HepG2 (cell line): Measurements from ENCODE around the gene ATRNL1. TPM values are rescaled to one million over a fixed set of nuclear protein-coding genes. Genes with fewer than 3 reads are reported as not detected.

ENCODE experiments used
- ATAC-seq: fragments of 200-7000 bp; cut with Tn5 transposase; 3 replicates; pipeline ENCODE4 v1.9.1; 2020; ENCODE audit warnings: mild to moderate bottlenecking, moderate library complexity
- BruUV-seq: library from RNA; stranded (reverse); fragments of 400-500 nt; replicated peaks from 2 replicates; lab custom pipeline; 2021; lab: Mats Ljungman, UMichigan
- CTCF ChIA-PET: fragments of 300-600 bp; formaldehyde crosslinking; extraction: SDS; loops from one replicate; lab custom pipeline; 2021; ENCODE audit warnings: low total read pairs, inconsistent platforms, low intra/inter-chr PET ratio; lab: Yijun Ruan, JAX
- POLR2A ChIA-PET: fragments of 350-600 bp; sonication (Branson Sonifier 250); formaldehyde crosslinking; loops from one replicate; lab custom pipeline; 2020; ENCODE audit warnings: antibody characterized with exemption, inconsistent platforms; lab: Yijun Ruan, JAX
- DNase-seq: peaks from one replicate; pipeline ENCODE4 v3.0.0-alpha.2; 2015; ENCODE audit warnings: low spot score
- FAIRE-seq: peaks from 3 replicates; lab custom pipeline; 2011; peaks lifted over from hg19 to GRCh38; lab: Jason Lieb, UNC
- H2AFZ ChIP-seq: one replicate; pipeline ENCODE4 v1.6.1; 2011; ENCODE audit warnings: low read length, inconsistent platforms
- H3K27ac ChIP-seq: fragments of 300-600 bp; 3 replicates; pipeline ENCODE4 v1.8.0; 2011; ENCODE audit warnings: mixed run types, mild to moderate bottlenecking, mixed read lengths, low read length, inconsistent platforms; ENCODE audit not compliant: insufficient read depth; ENCODE audit errors: extremely low read length
- H3K27me3 ChIP-seq, 2 experiments: fragments of 200-600 bp in 1 of 2; 2 replicates in 1 of 2; 3 replicates in 1 of 2; pipeline versions ENCODE4 v1.6.0 to v1.8.0; 2011; ENCODE audit warnings: low read length in 2 of 2, mild to moderate bottlenecking in 2 of 2, moderate library complexity in 2 of 2, inconsistent platforms in 1 of 2; ENCODE audit not compliant: insufficient read depth in 2 of 2, control insufficient read depth in 1 of 2
- H3K36me3 ChIP-seq, 2 experiments: fragments of 200-600 bp in 1 of 2; replicated peaks in 1 of 2; 2 replicates in 1 of 2; 3 replicates in 1 of 2; pipeline versions ENCODE4 v1.5.1 to v1.8.0; 2011; ENCODE audit warnings: low read length in 2 of 2, inconsistent platforms in 1 of 2; ENCODE audit not compliant: insufficient read depth in 2 of 2, control insufficient read depth in 1 of 2
- H3K4me1 ChIP-seq: 2 replicates; pipeline ENCODE4 v1.5.1; 2012; ENCODE audit warnings: low read length, inconsistent platforms; ENCODE audit not compliant: insufficient read depth
- H3K4me2 ChIP-seq: 2 replicates; pipeline ENCODE4 v1.6.0; 2011; ENCODE audit warnings: low read depth, low read length, inconsistent platforms
- H3K4me3 ChIP-seq, 3 experiments: fragments of 200-600 bp in 1 of 3; sonication (generic), shearing (Covaris generic) in 1 of 3; replicated peaks in 1 of 3; 2 replicates each; pipeline ENCODE4 v1.5.1; 2011 to 2016; ENCODE audit warnings: low read length in 3 of 3, inconsistent platforms in 2 of 3, low read depth in 2 of 3, mild to moderate bottlenecking in 2 of 3, control low read depth in 1 of 3, mixed read lengths in 1 of 3; ENCODE audit not compliant: insufficient read depth in 1 of 3
- H3K79me2 ChIP-seq: one replicate; pipeline ENCODE4 v1.6.1; 2011; ENCODE audit warnings: low read length, inconsistent platforms; ENCODE audit not compliant: insufficient read depth
- H3K9ac ChIP-seq: 2 replicates; pipeline ENCODE4 v1.6.0; 2011; ENCODE audit warnings: mild to moderate bottlenecking, low read depth, low read length, inconsistent platforms; ENCODE audit not compliant: insufficient read depth
- H3K9me3 ChIP-seq: 2 replicates; pipeline ENCODE4 v1.5.1; 2012; ENCODE audit warnings: mild to moderate bottlenecking, low read length
- H4K20me1 ChIP-seq: 2 replicates; pipeline ENCODE4 v1.6.0; 2011; ENCODE audit warnings: inconsistent platforms, mild to moderate bottlenecking, low read length, moderate library complexity; ENCODE audit not compliant: insufficient read depth
- ELF1 ChIP-seq: sonication (generic); formaldehyde crosslinking; IDR thresholded peaks from 2 replicates; pipeline ENCODE4 v1.4.0; 2020; ENCODE audit warnings: missing genetic modification reagents
- ESRRA ChIP-seq: sonication (generic); formaldehyde crosslinking; IDR thresholded peaks from 2 replicates; pipeline ENCODE4 v1.5.1; 2020; ENCODE audit warnings: mild to moderate bottlenecking, low read depth, missing genetic modification reagents
- SALL2 ChIP-seq: sonication (generic); formaldehyde crosslinking; IDR thresholded peaks from 2 replicates; pipeline ENCODE4 v1.8.1; 2023; ENCODE audit warnings: mild to moderate bottlenecking, missing genetic modification reagents, inconsistent platforms
- SIN3B ChIP-seq: fragments of 150-350 bp; IDR thresholded peaks from 2 replicates; pipeline ENCODE4 v1.6.1; 2014; ENCODE audit warnings: low read length
- TBP ChIP-seq: sonication (generic); formaldehyde crosslinking; IDR thresholded peaks from 2 replicates; pipeline ENCODE4 v1.5.0; 2020; ENCODE audit warnings: missing genetic modification reagents
- WGBS: methylation state at CpG from one replicate; pipeline ENCODE4 v1.1.6; 2017; ENCODE audit warnings: low lambda C conversion rate; 5-methylcytosine and 5-hydroxymethylcytosine counted together
- in situ Hi-C: cut with HindIII; loops from 2 replicates; pipeline ENCODE4 v1.10.0; 2017; ENCODE audit warnings: low pct_unique_long_range_greater_than_20kb; ENCODE audit not compliant: extremely low pct_ligation_motif_present
- intact Hi-C: fragments of 100-400 bp; cut with micrococcal nuclease; formaldehyde crosslinking; loops from one replicate; pipeline ENCODE4 v1.10.0; 2022; ENCODE audit not compliant: unreplicated experiment
- polyA plus RNA-seq, 8 experiments: library from polyadenylated mRNA; depleted of rRNA in 3 of 8; stranded (reverse) in 7 of 8; unstranded in 1 of 8; fragments of >200 nt; fragmentation: Illumina TruSeq in 4 of 8; extraction: Trizol in 4 of 8; gene quantifications; 2 replicates each; pipeline versions ENCODE4 v1.2.1 to v1.2.3, GENCODE V29; 2011 to 2016; ENCODE audit warnings: low read depth in 4 of 8, missing spikeins in 1 of 8, mixed read lengths in 1 of 8; ENCODE audit not compliant: insufficient read depth in 1 of 8
- total RNA-seq, 5 experiments: library from RNA; depleted of rRNA; stranded (reverse); fragments of >200 nt; fragmentation: Illumina TruSeq; extraction: Trizol; gene quantifications; 2 replicates each; pipeline ENCODE4 v1.2.3, GENCODE V29; 2016; ENCODE audit warnings: low read depth in 1 of 5
- TF ChIP-seq, protein P1 (sequence below): sonication (generic); formaldehyde crosslinking; IDR thresholded peaks from 2 replicates; pipeline ENCODE4 v1.5.0; 2020; ENCODE audit warnings: missing genetic modification reagents, mild to moderate bottlenecking, borderline replicate concordance
- TF ChIP-seq, protein P2 (sequence below): sonication (generic); formaldehyde crosslinking; conservative IDR thresholded peaks from 2 replicates; pipeline ENCODE4 v1.8.1; 2023; ENCODE audit warnings: missing genetic modification reagents
- TF ChIP-seq, protein P3 (sequence below): sonication (generic); formaldehyde crosslinking; IDR thresholded peaks from 2 replicates; pipeline ENCODE4 v1.4.0; 2020; ENCODE audit warnings: low read depth, missing genetic modification reagents
- TF ChIP-seq, protein P4 (sequence below): sonication (generic); formaldehyde crosslinking; IDR thresholded peaks from 2 replicates; pipeline ENCODE4 v1.4.0; 2020; ENCODE audit warnings: mild to moderate bottlenecking, missing genetic modification reagents

The ATRNL1 gene
- total and polyA plus RNA-seq, 2 of the 13 experiments (the other 11 are each of a cell fraction or from before 2014, with no cell fraction given) = 0.04 TPM; not detected in 1

DNA sequence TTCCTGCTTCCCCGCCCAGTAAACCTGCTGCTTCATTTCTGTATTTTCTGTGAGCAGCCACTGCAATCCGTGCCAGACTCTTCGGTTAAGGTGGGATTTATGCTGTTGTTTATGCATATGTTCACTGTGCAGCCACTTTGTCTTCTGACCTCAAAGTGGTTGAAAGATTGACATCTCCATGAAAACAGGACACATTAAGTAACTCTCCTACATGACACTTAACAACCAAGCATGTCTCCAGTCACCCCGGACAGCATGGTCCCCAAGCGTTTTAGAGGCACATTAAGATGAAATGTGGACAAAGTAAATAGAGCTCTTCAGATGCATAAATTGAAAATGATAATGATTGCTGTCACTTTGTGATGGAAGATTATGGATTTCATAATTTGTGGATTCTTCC lies 758.5 kb downstream of the ATRNL1 start:
- FAIRE-seq (no peak), ATAC-seq (no peak), DNase-seq (no peak)
- no peaks in the 10 kb centered on the region for H3K79me2 ChIP-seq
- H3K4me1 ChIP-seq = no peaks in the 10 kb centered on the region
- H4K20me1 ChIP-seq = no peaks in the 10 kb centered on the region
- no peaks in the 10 kb centered on the region for H3K9me3 ChIP-seq
- H2AFZ ChIP-seq = no peak overlapping the region
- ChIA-PET CTCF (no interaction called here), POLR2A (no interaction called here)
- no peak overlapping the region for H3K27ac ChIP-seq
- in situ Hi-C loops = no loop called here
- H3K36me3 ChIP-seq = no peaks in the 10 kb centered on the region
- H3K4me3 ChIP-seq = no peak overlapping the region
- WGBS = 16% methylated on average over 5 of the region's 5 CpGs
- H3K27me3 ChIP-seq = no peaks in the 10 kb centered on the region
- no peak overlapping the region for H3K4me2 ChIP-seq
- BruUV-seq = no TSS peak
- intact Hi-C loops = no loop called here
- H3K9ac ChIP-seq = no peak overlapping the region
- TF ChIP-seq SIN3B (no peak), TBP (no peak), ELF1 (CRISPR knock-in tag) (no peak)
- TF ChIP-seq, protein P1, sequence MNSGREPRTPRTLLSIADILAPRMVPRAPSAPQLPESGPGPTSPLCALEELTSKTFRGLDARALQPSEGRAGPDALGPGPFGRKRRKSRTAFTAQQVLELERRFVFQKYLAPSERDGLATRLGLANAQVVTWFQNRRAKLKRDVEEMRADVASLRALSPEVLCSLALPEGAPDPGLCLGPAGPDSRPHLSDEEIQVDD (CRISPR knock-in tag) = no peak
- TF ChIP-seq, protein P2, sequence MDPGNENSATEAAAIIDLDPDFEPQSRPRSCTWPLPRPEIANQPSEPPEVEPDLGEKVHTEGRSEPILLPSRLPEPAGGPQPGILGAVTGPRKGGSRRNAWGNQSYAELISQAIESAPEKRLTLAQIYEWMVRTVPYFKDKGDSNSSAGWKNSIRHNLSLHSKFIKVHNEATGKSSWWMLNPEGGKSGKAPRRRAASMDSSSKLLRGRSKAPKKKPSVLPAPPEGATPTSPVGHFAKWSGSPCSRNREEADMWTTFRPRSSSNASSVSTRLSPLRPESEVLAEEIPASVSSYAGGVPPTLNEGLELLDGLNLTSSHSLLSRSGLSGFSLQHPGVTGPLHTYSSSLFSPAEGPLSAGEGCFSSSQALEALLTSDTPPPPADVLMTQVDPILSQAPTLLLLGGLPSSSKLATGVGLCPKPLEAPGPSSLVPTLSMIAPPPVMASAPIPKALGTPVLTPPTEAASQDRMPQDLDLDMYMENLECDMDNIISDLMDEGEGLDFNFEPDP (CRISPR knock-in tag) = no peak

DNA sequence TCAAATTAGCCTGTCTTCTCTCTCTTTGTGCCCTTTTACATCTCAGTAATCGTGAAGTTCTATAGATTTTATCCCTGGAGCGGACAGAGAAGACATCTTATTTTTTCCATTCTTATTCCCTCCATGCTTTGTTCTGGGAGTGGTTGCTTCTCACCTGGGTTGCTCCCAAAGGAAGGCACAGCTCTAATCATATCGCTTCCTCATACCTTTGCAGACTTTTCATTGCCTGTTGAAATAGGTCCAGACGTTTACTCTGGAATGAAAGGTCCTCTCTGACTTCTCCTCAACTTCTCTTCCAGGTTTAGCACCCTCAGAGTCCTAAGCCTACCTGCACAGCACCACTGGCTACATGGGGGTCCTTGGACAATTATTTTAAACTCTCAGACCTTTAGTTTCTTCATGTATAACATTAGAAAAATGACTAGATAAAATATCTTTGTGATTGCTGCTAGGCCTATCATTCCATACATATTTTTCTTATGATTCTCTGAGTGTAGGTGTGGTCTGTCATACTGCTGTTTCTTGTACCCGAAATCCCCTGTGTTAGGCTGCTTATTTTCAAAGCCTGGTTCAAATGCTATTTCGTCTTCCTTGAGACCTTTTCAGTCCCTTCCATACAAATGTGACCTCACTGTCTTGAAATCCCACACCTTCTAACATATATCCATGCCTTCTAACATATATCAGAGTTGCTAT lies 761.7 kb downstream of the ATRNL1 start:
- ATAC-seq = no peak
- ChIA-PET CTCF (no interaction called here), POLR2A (no interaction called here)
- Histone ChIP-seq H2AFZ (no peak overlapping the region), H3K4me3 (no peak overlapping the region), H3K79me2 (no peaks in the 10 kb centered on the region), H3K4me2 (no peak overlapping the region), H3K36me3 (no peaks in the 10 kb centered on the region), H4K20me1 (no peaks in the 10 kb centered on the region), H3K4me1 (no peaks in the 10 kb centered on the region), H3K27ac (no peak overlapping the region), H3K9ac (no peak overlapping the region), H3K27me3 (no peaks in the 10 kb centered on the region), H3K9me3 (no peaks in the 10 kb centered on the region)
- FAIRE-seq = no peak
- intact Hi-C loops (no loop called here), in situ Hi-C loops (no loop called here)
- no TSS peak for BruUV-seq
- DNase-seq = no peak
- WGBS = 10% methylated on average over 6 of the region's 6 CpGs
- TF ChIP-seq, protein P3, sequence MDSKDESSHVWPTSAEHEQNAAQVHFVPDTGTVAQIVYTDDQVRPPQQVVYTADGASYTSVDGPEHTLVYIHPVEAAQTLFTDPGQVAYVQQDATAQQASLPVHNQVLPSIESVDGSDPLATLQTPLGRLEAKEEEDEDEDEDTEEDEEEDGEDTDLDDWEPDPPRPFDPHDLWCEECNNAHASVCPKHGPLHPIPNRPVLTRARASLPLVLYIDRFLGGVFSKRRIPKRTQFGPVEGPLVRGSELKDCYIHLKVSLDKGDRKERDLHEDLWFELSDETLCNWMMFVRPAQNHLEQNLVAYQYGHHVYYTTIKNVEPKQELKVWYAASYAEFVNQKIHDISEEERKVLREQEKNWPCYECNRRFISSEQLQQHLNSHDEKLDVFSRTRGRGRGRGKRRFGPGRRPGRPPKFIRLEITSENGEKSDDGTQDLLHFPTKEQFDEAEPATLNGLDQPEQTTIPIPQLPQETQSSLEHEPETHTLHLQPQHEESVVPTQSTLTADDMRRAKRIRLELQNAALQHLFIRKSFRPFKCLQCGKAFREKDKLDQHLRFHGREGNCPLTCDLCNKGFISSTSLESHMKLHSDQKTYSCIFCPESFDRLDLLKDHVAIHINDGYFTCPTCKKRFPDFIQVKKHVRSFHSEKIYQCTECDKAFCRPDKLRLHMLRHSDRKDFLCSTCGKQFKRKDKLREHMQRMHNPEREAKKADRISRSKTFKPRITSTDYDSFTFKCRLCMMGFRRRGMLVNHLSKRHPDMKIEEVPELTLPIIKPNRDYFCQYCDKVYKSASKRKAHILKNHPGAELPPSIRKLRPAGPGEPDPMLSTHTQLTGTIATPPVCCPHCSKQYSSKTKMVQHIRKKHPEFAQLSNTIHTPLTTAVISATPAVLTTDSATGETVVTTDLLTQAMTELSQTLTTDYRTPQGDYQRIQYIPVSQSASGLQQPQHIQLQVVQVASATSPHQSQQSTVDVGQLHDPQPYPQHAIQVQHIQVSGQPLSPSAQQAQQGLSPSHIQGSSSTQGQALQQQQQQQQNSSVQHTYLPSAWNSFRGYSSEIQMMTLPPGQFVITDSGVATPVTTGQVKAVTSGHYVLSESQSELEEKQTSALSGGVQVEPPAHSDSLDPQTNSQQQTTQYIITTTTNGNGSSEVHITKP (CRISPR knock-in tag) = no peak
- TF ChIP-seq, protein P4, sequence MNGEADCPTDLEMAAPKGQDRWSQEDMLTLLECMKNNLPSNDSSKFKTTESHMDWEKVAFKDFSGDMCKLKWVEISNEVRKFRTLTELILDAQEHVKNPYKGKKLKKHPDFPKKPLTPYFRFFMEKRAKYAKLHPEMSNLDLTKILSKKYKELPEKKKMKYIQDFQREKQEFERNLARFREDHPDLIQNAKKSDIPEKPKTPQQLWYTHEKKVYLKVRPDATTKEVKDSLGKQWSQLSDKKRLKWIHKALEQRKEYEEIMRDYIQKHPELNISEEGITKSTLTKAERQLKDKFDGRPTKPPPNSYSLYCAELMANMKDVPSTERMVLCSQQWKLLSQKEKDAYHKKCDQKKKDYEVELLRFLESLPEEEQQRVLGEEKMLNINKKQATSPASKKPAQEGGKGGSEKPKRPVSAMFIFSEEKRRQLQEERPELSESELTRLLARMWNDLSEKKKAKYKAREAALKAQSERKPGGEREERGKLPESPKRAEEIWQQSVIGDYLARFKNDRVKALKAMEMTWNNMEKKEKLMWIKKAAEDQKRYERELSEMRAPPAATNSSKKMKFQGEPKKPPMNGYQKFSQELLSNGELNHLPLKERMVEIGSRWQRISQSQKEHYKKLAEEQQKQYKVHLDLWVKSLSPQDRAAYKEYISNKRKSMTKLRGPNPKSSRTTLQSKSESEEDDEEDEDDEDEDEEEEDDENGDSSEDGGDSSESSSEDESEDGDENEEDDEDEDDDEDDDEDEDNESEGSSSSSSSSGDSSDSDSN (CRISPR knock-in tag) = no peak
- TF ChIP-seq ESRRA (CRISPR knock-in tag) = no peak
- no peak for TF ChIP-seq SALL2 (CRISPR knock-in tag)
